ENCODE measurements around the gene LRRC17.
"Not testable (repeated sequence)": the region's sequence is repeated elsewhere in the genome, so short reads cannot be mapped to it uniquely, and the experiment has no call there.

The LRRC17 gene

DNA sequence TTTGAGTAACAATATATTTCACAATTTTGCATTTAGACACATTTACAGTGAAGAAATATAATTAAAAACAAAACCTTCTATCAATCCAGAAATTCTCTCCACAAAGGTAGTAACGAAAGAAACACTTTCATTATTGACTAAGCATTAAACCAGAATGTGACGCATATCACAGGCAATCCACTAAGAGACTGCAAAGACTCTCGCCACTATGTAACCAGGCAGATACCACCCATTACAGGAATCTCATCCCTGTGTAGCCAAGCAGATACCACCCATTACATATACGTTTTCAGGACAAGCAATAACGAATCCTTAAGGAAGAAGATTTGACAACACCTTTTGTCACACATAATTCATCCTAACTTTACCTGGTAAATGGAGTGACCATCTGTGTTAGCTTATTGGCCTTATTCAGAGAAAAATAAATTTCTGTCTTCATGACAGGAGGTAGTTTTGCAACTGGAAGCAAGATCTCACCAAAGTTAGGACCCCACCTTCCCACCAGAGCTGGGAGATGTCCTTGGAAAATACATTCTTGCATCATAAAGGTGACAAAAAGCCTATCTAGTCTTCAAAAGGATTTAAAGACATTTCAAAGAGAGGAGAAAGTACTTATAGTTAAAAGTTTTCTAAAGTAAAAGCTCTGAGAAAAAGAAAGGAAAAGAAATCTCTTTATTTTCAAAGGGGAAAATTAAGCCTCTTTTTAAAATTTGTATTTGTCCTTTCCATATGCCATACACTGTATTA lies 30.8 kb downstream of the LRRC17 start:
- Mint-ChIP-seq H3K27ac (no peak overlapping the region), H3K9me3 (no peaks in the 10 kb centered on the region), H3K4me1 (ENCODE audit: low read depth) (no peaks in the 10 kb centered on the region), H3K4me3 (no peak overlapping the region), H3K36me3 (ENCODE audit: low read depth) (no peaks in the 10 kb centered on the region), H3K27me3 (no peaks in the 10 kb centered on the region)

- Mint-ChIP-seq H3K4me3 (no peak overlapping the region), H3K27ac (no peak overlapping the region), H3K4me1 (ENCODE audit: low read depth) (no peaks in the 10 kb centered on the region), H3K36me3 (ENCODE audit: low read depth) (no peaks in the 10 kb centered on the region), H3K9me3 (no peaks in the 10 kb centered on the region), H3K27me3 (no peaks in the 10 kb centered on the region)
These were observed 31.4 kb downstream of the LRRC17 start for GRCh38 chr7:102944241-102944640.

DNA sequence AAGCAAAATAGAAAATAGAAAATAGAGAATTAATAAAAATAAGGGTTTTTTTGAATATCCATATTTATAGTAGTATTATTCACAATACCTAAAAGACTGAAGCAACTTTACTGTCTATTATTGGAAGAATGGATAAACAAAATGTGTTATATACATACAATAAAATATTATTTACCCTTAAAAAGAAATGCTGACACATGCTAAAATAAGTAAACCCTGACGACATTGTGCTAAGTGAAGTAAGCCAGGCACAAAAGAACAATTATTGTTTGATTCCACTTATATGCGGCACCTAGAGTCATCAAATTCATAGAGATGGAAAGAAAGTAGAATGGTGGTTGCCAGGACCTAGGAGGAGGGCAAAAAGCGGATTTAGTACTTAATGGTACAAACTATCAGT lies 39.0 kb downstream of the LRRC17 start:
- Mint-ChIP-seq H3K27ac (no peak overlapping the region), H3K4me3 (no peak overlapping the region), H3K9me3 (peaks cover 14% of the 10 kb centered on the region), H3K27me3 (no peaks in the 10 kb centered on the region), H3K4me1 (ENCODE audit: low read depth) (no peaks in the 10 kb centered on the region), H3K36me3 (ENCODE audit: low read depth) (no peaks in the 10 kb centered on the region)

DNA sequence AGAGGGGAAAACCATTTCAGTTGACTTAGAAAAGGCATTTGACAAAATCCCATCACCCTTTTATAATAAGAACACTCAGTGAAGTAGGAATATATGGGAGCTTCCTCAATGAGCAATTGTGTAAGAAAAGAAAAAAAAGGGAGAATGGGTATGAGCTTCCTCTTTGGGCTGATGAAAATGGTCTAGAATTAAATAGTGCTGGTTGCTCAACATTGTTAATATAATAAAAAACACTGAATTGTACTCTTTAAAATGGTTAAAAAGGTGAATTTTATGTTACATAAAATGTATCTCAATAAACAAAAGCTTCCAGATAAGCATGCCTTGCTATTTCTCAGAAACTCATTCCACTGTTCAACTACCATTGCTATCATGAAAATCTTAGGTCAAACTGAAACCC lies 40.6 kb downstream of the LRRC17 start:
- no peaks in the 10 kb centered on the region for H3K4me1 Mint-ChIP-seq (ENCODE audit: low read depth)
- H3K36me3 Mint-ChIP-seq (ENCODE audit: low read depth): no peaks in the 10 kb centered on the region
- H3K9me3 Mint-ChIP-seq: peaks cover 14% of the 10 kb centered on the region
- H3K4me3 Mint-ChIP-seq: no peak overlapping the region
- H3K27ac Mint-ChIP-seq: no peak overlapping the region
- H3K27me3 Mint-ChIP-seq: no peaks in the 10 kb centered on the region

DNA sequence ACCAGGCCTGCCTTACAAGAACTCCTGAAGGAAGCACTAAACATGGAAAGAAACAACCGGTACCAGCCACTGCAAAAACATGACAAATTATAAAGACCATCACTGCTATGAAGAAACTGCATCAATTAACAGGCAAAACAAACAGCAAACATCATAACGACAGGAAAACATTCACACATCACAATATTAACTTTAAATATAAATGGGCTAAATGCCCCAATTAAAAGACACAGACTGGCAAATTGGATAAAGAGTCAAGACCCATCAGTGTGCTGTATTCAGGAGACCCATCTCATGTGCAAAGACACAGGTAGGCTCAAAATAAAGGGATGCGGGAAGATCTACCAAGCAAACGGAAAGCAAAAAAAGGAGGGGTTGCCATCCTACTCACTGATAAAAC lies 41.6 kb downstream of the LRRC17 start:
- H3K9me3 Mint-ChIP-seq: peaks cover 14% of the 10 kb centered on the region
- H3K4me1 Mint-ChIP-seq (ENCODE audit: low read depth); H3K4me3 Mint-ChIP-seq; H3K36me3 Mint-ChIP-seq (ENCODE audit: low read depth); H3K27me3 Mint-ChIP-seq; H3K27ac Mint-ChIP-seq: not testable (repeated sequence)

- not testable (repeated sequence) for H3K4me3 Mint-ChIP-seq; H3K27me3 Mint-ChIP-seq; H3K4me1 Mint-ChIP-seq (ENCODE audit: low read depth); H3K27ac Mint-ChIP-seq; H3K9me3 Mint-ChIP-seq; H3K36me3 Mint-ChIP-seq (ENCODE audit: low read depth)
These were observed 45.2 kb downstream of the LRRC17 start for GRCh38 chr7:102958004-102958403.

DNA sequence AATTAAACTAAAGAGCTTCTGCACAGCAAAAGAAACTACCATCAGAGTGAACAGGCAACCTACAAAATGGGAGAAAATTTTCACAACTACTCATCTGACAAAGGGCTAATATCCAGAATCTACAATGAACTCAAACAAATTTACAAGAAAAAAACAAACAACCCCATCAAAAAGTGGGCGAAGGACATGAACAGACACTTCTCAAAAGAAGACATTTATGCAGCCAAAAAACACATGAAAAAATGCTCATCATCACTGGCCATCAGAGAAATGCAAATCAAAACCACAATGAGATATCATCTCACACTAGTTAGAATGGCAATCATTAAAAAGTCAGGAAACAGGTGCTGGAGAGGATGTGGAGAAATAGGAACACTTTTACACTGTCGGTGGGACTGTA lies 49.2 kb downstream of the LRRC17 start:
- H3K4me1 Mint-ChIP-seq (ENCODE audit: low read depth); H3K9me3 Mint-ChIP-seq; H3K4me3 Mint-ChIP-seq; H3K36me3 Mint-ChIP-seq (ENCODE audit: low read depth); H3K27me3 Mint-ChIP-seq; H3K27ac Mint-ChIP-seq: not testable (repeated sequence)

DNA sequence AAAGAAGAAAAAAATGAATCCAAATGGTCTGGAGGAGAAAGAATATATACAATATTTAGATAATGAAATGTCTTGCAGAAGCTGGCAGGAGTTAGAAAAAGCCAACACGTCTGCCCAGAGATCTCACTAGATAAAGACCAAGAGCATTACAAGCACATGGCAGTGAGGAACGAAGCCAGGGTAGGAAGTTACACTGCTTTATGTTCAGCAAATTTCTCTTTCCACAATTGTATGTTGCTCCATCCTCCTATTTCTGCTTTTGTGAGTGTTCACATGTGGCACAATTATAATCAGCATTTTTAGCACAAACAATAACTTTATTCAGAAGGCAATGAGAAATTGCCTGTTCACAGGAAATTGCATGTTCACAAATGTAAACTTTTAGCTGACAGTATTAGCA lies 53.7 kb downstream of the LRRC17 start:
- Mint-ChIP-seq H3K27ac (no peak overlapping the region), H3K4me1 (ENCODE audit: low read depth) (no peaks in the 10 kb centered on the region), H3K9me3 (no peaks in the 10 kb centered on the region), H3K36me3 (ENCODE audit: low read depth) (no peaks in the 10 kb centered on the region), H3K4me3 (no peak overlapping the region), H3K27me3 (no peaks in the 10 kb centered on the region)

DNA sequence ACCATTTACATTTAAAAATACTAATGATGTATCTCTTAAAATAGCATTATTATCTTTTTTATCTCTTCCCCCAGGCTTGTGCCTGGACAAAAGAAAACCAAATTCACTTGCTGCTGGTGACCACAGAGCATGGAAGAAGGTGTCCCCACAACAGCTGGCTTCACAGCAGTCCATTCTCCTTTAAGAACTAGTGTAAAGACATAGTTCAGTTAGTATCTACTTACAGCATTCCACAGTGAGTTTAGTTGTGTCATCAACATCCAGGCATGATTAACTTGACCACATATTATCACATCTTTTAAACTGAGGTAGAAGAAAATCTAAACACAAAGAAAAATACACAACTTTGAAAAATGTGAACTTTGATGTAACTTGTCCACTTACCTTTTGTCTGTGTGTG lies 55.0 kb downstream of the LRRC17 start:
- Mint-ChIP-seq H3K27ac (no peak overlapping the region), H3K4me1 (ENCODE audit: low read depth) (no peaks in the 10 kb centered on the region), H3K27me3 (no peaks in the 10 kb centered on the region), H3K9me3 (no peaks in the 10 kb centered on the region), H3K36me3 (ENCODE audit: low read depth) (no peaks in the 10 kb centered on the region), H3K4me3 (no peak overlapping the region)

DNA sequence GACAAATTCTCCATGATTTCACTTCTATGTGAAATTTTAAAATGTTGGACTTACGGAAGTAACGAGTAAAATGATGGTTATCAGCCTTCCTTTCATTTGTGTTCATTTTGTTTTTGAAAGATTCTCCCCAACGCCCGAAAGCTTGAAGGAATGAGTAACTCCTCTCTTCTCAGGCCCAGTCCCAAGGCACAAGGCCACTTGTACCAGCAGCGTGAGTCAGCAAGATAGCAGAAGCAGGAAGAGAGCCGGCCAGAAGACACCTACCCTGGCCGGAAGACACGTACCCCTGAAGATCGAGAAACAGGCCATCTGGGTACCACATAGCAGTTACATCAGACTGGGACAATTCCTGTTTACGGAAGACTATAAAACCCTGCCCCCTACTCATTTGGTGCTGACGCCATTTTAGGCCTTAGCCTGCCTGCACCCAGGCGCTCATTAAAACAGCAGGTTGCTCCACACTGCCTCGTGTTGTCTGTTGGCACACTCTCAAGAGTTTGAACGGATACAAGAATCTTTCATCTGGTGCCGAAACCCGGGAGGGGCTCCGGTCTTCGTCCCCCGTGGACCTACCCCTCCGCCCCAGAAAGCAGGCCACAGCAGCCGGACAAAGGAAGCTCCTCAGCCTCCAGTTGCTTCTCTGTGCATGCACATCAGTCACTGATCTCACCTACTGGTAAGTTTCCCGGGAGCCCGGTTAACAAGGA lies 60.4 kb downstream of the LRRC17 start:
- Mint-ChIP-seq H3K36me3 (ENCODE audit: low read depth) (no peaks in the 10 kb centered on the region), H3K4me3 (no peak overlapping the region), H3K9me3 (no peaks in the 10 kb centered on the region), H3K27ac (no peak overlapping the region), H3K27me3 (no peaks in the 10 kb centered on the region), H3K4me1 (ENCODE audit: low read depth) (no peaks in the 10 kb centered on the region)

GRCh38 chr7:102974366-102975236 lies 61.8 kb downstream of the LRRC17 start:
- Mint-ChIP-seq H3K36me3 (ENCODE audit: low read depth) (no peaks in the 10 kb centered on the region), H3K9me3 (no peaks in the 10 kb centered on the region), H3K4me1 (ENCODE audit: low read depth) (no peaks in the 10 kb centered on the region), H3K27me3 (no peaks in the 10 kb centered on the region), H3K27ac (no peak overlapping the region), H3K4me3 (no peak overlapping the region)

DNA sequence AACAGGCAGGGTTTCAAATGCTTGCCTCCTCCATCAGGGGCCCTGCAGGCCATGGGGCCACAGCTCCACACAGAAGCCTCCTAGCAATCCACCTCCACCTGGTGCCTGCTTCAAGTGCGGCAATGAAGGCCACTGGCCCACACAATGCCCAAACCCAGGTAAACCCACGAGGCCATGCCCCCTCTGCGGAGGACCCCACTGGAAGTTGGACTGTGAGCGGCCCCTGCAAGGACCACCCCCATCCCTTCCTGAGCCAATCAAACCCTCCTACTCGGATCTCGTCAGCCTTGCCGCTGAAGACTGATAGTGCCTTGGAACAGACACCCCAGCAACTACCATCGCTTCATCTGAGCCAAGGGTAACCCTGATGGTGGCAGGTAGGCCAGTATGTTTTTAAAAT lies 63.1 kb downstream of the LRRC17 start:
- H3K4me1 Mint-ChIP-seq (ENCODE audit: low read depth): no peaks in the 10 kb centered on the region
- no peaks in the 10 kb centered on the region for H3K27me3 Mint-ChIP-seq
- no peaks in the 10 kb centered on the region for H3K9me3 Mint-ChIP-seq
- no peak overlapping the region for H3K27ac Mint-ChIP-seq
- no peaks in the 10 kb centered on the region for H3K36me3 Mint-ChIP-seq (ENCODE audit: low read depth)
- no peak overlapping the region for H3K4me3 Mint-ChIP-seq

DNA sequence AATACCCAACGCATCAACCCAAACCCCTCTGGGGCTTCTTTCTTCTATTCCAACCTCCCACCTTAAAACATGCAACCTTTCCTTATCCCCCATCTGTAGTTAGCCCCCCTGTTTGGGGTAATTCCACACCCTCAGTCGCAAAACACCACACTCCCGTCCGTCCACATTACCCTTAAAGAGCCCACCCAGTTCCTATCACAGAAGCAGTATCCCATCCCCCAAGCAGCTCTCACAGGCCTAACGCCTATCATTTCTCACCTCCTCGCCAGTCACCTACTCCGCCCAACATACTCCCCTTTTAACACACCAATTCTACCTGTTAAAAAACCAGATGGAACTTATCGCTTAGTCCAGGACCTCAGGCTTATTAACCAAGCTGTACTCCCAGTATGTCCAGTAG lies 63.7 kb downstream of the LRRC17 start:
- Mint-ChIP-seq H3K4me3 (no peak overlapping the region), H3K27ac (no peak overlapping the region), H3K27me3 (no peaks in the 10 kb centered on the region), H3K9me3 (no peaks in the 10 kb centered on the region), H3K36me3 (ENCODE audit: low read depth) (no peaks in the 10 kb centered on the region), H3K4me1 (ENCODE audit: low read depth) (no peaks in the 10 kb centered on the region)

DNA sequence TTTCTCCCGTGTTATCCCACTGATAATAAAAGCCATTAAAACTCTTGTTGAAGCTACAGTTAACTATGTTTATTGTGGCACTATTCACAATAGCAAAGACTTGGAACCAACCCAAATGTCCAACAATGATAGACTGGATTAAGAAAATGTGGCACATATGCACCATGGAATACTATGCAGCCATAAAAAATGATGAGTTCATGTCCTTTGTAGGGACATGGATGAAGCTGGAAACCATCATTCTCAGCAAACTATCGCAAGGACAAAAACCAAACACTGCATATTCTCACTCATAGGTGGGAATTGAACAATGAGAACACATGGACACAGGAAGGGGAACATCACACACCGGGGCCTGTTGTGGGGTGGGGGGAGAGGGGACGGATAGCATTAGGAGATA lies 64.8 kb downstream of the LRRC17 start:
- not testable (repeated sequence) for H3K4me3 Mint-ChIP-seq; H3K27ac Mint-ChIP-seq; H3K4me1 Mint-ChIP-seq (ENCODE audit: low read depth); H3K36me3 Mint-ChIP-seq (ENCODE audit: low read depth); H3K27me3 Mint-ChIP-seq; H3K9me3 Mint-ChIP-seq

DNA sequence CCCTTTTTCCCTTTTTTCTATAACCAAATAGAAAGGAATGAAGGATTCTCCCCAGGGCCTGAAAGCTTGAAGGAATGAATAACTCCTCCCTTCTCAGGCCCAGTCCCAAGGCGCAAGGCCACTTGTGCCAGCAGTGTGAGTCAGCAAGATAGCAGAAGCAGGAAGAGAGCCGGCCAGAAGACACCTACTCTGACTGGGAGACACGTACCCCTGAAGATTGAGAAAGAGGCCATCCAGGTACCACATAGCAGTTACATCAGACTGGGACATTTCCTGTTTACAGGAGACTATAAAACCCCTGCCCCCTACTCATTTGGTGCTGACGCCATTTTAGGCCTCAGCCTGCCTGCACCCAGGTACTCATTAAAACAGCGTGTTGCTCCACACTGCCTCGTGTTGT lies 65.5 kb downstream of the LRRC17 start:
- Mint-ChIP-seq H3K27me3 (no peaks in the 10 kb centered on the region), H3K36me3 (ENCODE audit: low read depth) (no peaks in the 10 kb centered on the region), H3K4me3 (no peak overlapping the region), H3K4me1 (ENCODE audit: low read depth) (no peaks in the 10 kb centered on the region), H3K27ac (no peak overlapping the region), H3K9me3 (no peaks in the 10 kb centered on the region)

Data from stimulated activated naive CD8-positive, alpha-beta T cell treated with anti-CD3 and anti-CD28 coated beads, Interleukin-15, Interleukin-2, amounts not matched to agents 100 ng/mL and 50 ng/mL, for 24 hours (primary cell).